Measurements from ENCODE around the gene NPTXR.

The NPTXR gene

DNA sequence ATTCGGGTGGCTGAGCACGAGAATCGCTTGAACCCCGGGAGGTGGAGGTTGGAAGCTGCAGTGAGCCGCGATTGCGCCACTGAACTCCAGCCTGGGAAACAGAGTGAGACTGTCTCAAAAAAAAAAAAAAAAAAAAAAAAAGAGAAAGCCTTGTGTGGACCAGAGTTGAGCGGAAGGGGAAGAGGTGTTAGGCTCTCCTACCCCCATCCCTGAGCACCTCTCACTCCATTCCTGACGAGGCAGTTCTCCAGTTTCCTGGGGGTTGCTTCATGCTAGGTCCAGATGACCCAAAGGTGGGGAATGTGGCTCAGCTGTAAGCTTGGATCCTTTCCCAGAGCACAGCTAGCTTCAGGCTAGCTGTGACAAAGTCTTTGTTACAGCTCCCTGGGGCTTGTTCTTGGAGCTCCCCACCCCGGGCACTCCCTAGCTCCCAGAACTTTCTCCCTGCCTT is 41.1 kb downstream of the NPTXR start:
- peaks cover 0 to 8% (median 0%) of the 10 kb centered on the region in 5 donors for H3K27me3 ChIP-seq (ENCODE audit: control insufficient read depth in 5 of 5, insufficient read depth in 4 of 5, low read length in 5 of 5)
- H3K36me3 ChIP-seq (ENCODE audit: control insufficient read depth in 5 of 5, insufficient read depth in 5 of 5, low read length in 5 of 5): no peaks in the 10 kb centered on the region
- peaks cover 0 to 8% (median 7%) of the 10 kb centered on the region in 5 donors for H3K9me3 ChIP-seq (ENCODE audit: control insufficient read depth in 5 of 5, low read length in 5 of 5)
- peaks cover 2 to 13% (median 7%) of the 10 kb centered on the region in 5 donors for H3K4me1 ChIP-seq (ENCODE audit: control insufficient read depth in 5 of 5, insufficient read depth in 5 of 5, low read length in 5 of 5)
- no peak overlapping the region for H3K9ac ChIP-seq (ENCODE audit: low read length in 5 of 5)
- H3K27ac ChIP-seq (ENCODE audit: low read depth, low read length): no peak overlapping the region
- H3K4me3 ChIP-seq (ENCODE audit: low read depth in 1 of 5, low read length in 5 of 5): no peak overlapping the region

DNA sequence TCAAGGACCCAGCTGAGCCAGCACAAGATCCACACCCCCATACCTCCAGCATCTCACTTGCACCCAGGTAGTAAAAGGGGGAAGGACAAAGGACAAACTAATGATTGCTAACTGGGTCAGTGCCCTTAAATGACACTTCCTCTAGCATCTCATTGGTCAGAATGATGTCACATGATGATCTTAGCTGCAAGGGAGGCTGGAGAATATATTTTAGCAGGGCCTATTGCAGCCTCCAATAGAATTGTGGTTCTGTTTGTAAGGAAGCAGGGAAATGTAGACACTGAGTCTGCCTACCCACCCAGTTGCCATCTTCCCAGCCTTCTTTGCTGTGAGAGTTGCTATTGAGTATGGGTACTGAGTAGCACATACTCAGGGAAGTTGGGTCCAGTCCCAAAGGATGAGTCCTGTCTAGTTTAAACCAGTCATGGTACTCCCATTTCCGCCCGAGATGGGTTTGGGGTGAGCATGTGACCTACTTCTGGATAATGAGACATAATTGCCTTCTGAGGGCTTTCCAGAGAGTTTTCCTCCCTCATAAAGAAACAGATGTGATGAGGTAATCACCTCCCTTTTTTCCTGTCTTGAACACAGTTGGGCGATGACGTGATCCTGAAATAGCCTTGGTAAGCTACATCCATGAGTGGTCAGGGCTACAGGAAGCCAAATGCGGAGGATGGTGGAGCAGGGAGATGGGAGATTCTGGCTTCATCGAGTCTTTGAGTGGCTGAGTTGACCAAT is 44.4 kb downstream of the NPTXR start:
- H3K9me3 ChIP-seq (ENCODE audit: control insufficient read depth in 5 of 5, low read length in 5 of 5): peaks cover 0 to 8% (median 7%) of the 10 kb centered on the region in 5 donors
- no peak overlapping the region for H3K9ac ChIP-seq (ENCODE audit: low read length in 5 of 5)
- no peak overlapping the region for H3K4me3 ChIP-seq (ENCODE audit: low read depth in 1 of 5, low read length in 5 of 5)
- H3K4me1 ChIP-seq (ENCODE audit: control insufficient read depth in 5 of 5, insufficient read depth in 5 of 5, low read length in 5 of 5): peaks cover under 1 to 10% (median 7%) of the 10 kb centered on the region in 5 donors
- peaks cover 0 to 14% (median 0%) of the 10 kb centered on the region in 5 donors for H3K27me3 ChIP-seq (ENCODE audit: control insufficient read depth in 5 of 5, insufficient read depth in 4 of 5, low read length in 5 of 5)
- H3K36me3 ChIP-seq (ENCODE audit: control insufficient read depth in 5 of 5, insufficient read depth in 5 of 5, low read length in 5 of 5): no peaks in the 10 kb centered on the region
- no peak overlapping the region for H3K27ac ChIP-seq (ENCODE audit: low read depth, low read length)

DNA sequence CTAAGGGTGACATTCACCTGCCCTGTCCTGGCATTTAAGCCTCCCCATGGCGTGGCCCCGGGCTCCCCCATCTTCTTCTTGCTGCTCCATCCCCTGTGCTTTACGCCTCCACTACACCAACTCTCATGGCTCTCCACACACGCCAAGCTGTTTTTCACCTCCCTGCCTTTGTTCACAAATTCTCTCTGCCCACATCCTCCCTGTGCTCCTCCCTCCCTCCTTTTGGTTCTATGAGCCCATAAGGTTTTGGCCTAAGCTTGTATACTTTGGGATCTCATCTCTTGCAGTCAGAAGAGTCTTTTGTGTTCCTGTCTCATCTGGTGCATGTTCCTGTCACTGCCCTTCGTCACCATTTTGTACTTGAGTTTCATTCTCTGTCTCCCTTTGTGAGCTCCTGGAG is 45.3 kb downstream of the NPTXR start:
- no peak overlapping the region for H3K9ac ChIP-seq (ENCODE audit: low read length in 5 of 5)
- no peak overlapping the region for H3K4me3 ChIP-seq (ENCODE audit: low read depth in 1 of 5, low read length in 5 of 5)
- peaks cover 2 to 16% (median 11%) of the 10 kb centered on the region in 5 donors for H3K4me1 ChIP-seq (ENCODE audit: control insufficient read depth in 5 of 5, insufficient read depth in 5 of 5, low read length in 5 of 5)
- H3K36me3 ChIP-seq (ENCODE audit: control insufficient read depth in 5 of 5, insufficient read depth in 5 of 5, low read length in 5 of 5): no peaks in the 10 kb centered on the region
- peaks cover 0 to 14% (median 0%) of the 10 kb centered on the region in 5 donors for H3K27me3 ChIP-seq (ENCODE audit: control insufficient read depth in 5 of 5, insufficient read depth in 4 of 5, low read length in 5 of 5)
- H3K27ac ChIP-seq (ENCODE audit: low read depth, low read length): no peak overlapping the region
- peaks cover 0 to 8% (median 7%) of the 10 kb centered on the region in 5 donors for H3K9me3 ChIP-seq (ENCODE audit: control insufficient read depth in 5 of 5, low read length in 5 of 5)

DNA sequence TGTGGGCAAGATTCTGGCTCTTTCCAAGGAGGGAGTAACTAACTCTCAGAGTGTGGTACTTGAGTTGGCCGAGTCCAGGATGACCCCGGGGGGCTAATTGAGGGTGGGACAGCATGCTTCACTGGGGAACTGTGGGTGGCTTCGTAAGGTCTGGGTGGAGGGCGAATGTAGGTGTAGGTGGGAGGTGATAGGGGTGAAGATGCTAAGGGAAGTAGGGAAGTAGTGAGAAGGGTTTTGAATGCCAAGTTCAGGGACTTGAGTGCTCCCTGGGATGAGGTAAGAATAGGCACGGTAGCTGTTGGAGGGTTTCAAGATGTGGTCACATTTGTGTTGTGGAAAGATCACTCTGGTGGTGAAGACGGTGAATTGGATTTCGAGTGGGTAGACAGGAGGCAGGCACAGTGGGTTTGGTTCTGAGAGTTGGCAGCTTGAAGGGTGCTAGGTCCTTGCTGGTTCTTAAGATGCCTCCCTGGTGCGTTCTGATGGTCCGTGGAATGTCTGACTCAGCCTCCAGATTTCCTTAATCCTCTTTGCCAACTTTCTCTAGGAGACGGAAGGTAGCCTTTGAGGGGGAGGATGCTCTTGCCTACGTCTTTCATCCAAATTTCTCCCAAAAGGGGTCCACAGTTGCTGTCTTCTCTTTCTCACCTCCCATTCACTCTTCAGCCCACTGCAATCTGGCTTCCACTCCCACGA is 47.4 kb downstream of the NPTXR start:
- peaks cover 0 to 8% (median 7%) of the 10 kb centered on the region in 5 donors for H3K9me3 ChIP-seq (ENCODE audit: control insufficient read depth in 5 of 5, low read length in 5 of 5)
- H3K27ac ChIP-seq (ENCODE audit: low read depth, low read length): no peak overlapping the region
- peaks cover 0 to 14% (median 0%) of the 10 kb centered on the region in 5 donors for H3K27me3 ChIP-seq (ENCODE audit: control insufficient read depth in 5 of 5, insufficient read depth in 4 of 5, low read length in 5 of 5)
- no peak overlapping the region for H3K4me3 ChIP-seq (ENCODE audit: low read depth in 1 of 5, low read length in 5 of 5)
- no peaks in the 10 kb centered on the region for H3K36me3 ChIP-seq (ENCODE audit: control insufficient read depth in 5 of 5, insufficient read depth in 5 of 5, low read length in 5 of 5)
- H3K9ac ChIP-seq (ENCODE audit: low read length in 5 of 5): no peak overlapping the region
- peaks cover 4 to 15% (median 13%) of the 10 kb centered on the region in 5 donors for H3K4me1 ChIP-seq (ENCODE audit: control insufficient read depth in 5 of 5, insufficient read depth in 5 of 5, low read length in 5 of 5)

DNA sequence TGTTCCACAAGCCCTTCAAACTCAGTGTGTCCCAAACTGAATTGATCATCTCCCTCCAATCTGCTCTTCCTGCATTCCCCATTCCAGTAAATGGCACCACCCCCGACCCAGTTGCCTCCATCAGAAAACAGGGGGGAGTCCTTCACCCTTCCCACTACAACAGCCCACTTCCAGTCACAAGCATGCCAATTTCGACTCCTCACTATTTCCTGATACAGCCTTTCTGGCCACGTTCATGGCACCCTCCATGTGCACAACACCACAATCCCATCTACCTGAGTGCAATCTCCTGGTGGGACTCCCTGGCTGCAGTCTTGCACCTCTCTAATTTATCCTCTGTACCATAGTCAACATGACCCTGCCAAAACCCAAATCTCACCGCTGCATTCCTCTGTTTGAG is 48.3 kb downstream of the NPTXR start:
- Histone ChIP-seq H3K9me3 (ENCODE audit: control insufficient read depth in 5 of 5, low read length in 5 of 5) (peaks cover 0 to 8% (median 7%) of the 10 kb centered on the region in 5 donors), H3K9ac (ENCODE audit: low read length in 5 of 5) (no peak overlapping the region), H3K27ac (ENCODE audit: low read depth, low read length) (no peak overlapping the region), H3K36me3 (ENCODE audit: control insufficient read depth in 5 of 5, insufficient read depth in 5 of 5, low read length in 5 of 5) (peaks cover 0 to 2% (median 1%) of the 10 kb centered on the region in 5 donors), H3K4me3 (ENCODE audit: low read depth in 1 of 5, low read length in 5 of 5) (no peak overlapping the region), H3K4me1 (ENCODE audit: control insufficient read depth in 5 of 5, insufficient read depth in 5 of 5, low read length in 5 of 5) (peaks cover 4 to 15% (median 13%) of the 10 kb centered on the region in 5 donors), H3K27me3 (ENCODE audit: control insufficient read depth in 5 of 5, insufficient read depth in 4 of 5, low read length in 5 of 5) (peaks cover 0 to 14% (median 0%) of the 10 kb centered on the region in 5 donors)

DNA sequence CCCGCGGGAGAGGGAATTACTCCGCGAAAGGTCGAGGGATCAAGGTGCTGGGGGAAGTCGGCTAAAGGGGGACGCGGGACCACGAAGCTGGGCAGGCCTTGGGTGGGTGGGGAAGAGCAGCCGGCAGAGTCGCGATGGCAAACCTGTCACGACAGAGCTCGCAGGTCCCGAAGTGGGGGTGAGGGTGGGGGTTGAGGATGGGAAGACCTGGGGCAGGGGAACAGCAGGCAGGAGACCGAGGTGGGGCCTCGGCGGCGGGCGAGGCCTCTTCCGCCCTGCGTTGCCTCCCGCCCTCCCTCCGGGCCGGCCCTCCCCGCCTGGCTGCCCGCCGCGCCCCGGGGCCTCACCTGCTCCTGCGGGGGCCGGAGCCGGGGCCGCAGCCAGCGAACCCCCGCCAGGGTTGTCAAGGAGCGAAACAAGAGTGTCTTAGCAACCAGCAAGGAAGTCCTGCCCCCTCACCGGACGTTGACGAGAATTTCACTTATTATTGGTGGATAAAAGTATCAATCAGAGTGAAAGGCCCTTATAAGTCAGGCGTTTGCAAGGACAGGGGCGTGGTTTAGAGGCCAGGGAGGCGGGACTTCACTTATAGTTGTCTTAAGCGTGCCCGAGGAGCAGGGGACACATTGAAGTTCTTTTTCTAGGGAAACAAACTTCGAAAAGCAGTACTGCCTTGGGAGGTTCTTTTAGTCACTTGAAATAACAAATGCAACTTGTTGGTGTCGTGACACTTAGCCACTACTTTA is 49.9 kb downstream of the NPTXR start, which contains the start of gene DNAL4:
TSS of gene DNAL4 (minus strand) at position 423 of the 746 bp plus-strand sequence. CDS start 11,412 bp downstream, outside the sequence.
- Histone ChIP-seq H3K9ac (ENCODE audit: low read length in 5 of 5) (peak within 1 kb of the TSS; percentile 56 to 88 (median 81)), H3K4me1 (ENCODE audit: control insufficient read depth in 5 of 5, insufficient read depth in 5 of 5, low read length in 5 of 5) (peaks cover 5 to 19% (median 14%) of the 10 kb centered on the region in 5 donors), H3K4me3 (ENCODE audit: low read depth in 1 of 5, low read length in 5 of 5) (peak within 1 kb of the TSS; percentile 74 to 95 (median 83)), H3K27ac (ENCODE audit: low read depth, low read length) (peak within 1 kb of the TSS; percentile 67), H3K27me3 (ENCODE audit: control insufficient read depth in 5 of 5, insufficient read depth in 4 of 5, low read length in 5 of 5) (peaks cover 0 to 14% (median 0%) of the 10 kb centered on the region in 5 donors), H3K9me3 (ENCODE audit: control insufficient read depth in 5 of 5, low read length in 5 of 5) (peaks cover 0 to 2% (median 0%) of the 10 kb centered on the region in 5 donors), H3K36me3 (ENCODE audit: control insufficient read depth in 5 of 5, insufficient read depth in 5 of 5, low read length in 5 of 5) (peaks cover 0 to 14% (median 8%) of the 10 kb centered on the region in 5 donors)

DNA sequence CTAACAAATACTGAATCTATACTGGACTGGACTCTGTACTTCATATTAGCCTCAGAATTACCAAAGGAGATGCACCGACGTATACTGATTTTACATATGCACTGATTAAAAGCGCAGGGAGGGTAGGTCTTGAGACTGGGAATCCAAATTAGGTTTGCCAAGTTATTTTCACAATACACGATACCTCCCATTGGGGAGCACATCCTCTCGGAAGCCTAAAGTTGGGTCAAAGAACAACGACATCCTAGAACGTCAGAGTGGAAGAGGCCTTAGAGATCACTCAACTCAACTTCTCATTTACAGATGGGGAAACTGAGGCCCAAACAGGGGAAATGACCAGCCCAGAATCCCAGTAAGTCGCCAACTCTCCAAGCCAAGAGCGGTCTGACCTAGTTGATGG is 50.5 kb downstream of the NPTXR start:
- Histone ChIP-seq H3K27ac (ENCODE audit: low read depth, low read length) (peak overlapping the region; percentile 67), H3K36me3 (ENCODE audit: control insufficient read depth in 5 of 5, insufficient read depth in 5 of 5, low read length in 5 of 5) (peaks cover 0 to 14% (median 8%) of the 10 kb centered on the region in 5 donors), H3K9me3 (ENCODE audit: control insufficient read depth in 5 of 5, low read length in 5 of 5) (no peaks in the 10 kb centered on the region), H3K9ac (ENCODE audit: low read length in 5 of 5) (peak overlapping the region; percentile 56 to 88 (median 81)), H3K27me3 (ENCODE audit: control insufficient read depth in 5 of 5, insufficient read depth in 4 of 5, low read length in 5 of 5) (peaks cover 0 to 10% (median 0%) of the 10 kb centered on the region in 5 donors), H3K4me3 (ENCODE audit: low read depth in 1 of 5, low read length in 5 of 5) (peak overlapping the region; percentile 74 to 95 (median 83)), H3K4me1 (ENCODE audit: control insufficient read depth in 5 of 5, insufficient read depth in 5 of 5, low read length in 5 of 5) (peaks cover 7 to 24% (median 19%) of the 10 kb centered on the region in 5 donors)

DNA sequence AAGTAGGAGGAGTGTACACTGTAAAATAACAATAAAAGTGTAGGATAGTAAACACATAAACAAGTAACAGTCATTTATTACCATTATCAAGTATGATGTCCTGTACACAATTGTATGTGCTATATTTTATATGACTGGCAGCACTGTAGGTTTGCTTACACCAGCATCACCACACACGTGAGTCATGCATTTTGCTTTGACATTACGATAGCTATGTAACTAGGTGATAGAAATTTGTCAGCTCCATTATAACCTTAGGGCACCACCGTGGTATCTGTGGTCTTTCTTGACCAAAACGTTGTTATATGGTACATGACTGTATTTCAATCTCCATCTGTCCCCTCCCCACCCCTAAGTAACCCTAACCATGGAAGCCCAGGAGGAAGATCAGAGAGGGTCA is 51.0 kb downstream of the NPTXR start:
- peak overlapping the region; percentile 74 to 95 (median 83) for H3K4me3 ChIP-seq (ENCODE audit: low read depth in 1 of 5, low read length in 5 of 5)
- peak overlapping the region; percentile 67 for H3K27ac ChIP-seq (ENCODE audit: low read depth, low read length)
- H3K27me3 ChIP-seq (ENCODE audit: control insufficient read depth in 5 of 5, insufficient read depth in 4 of 5, low read length in 5 of 5): peaks cover 0 to 6% (median 0%) of the 10 kb centered on the region in 5 donors
- H3K9ac ChIP-seq (ENCODE audit: low read length in 5 of 5): peak overlapping the region in 4 of 5 donors; percentile 56 to 88 (median 81)
- H3K36me3 ChIP-seq (ENCODE audit: control insufficient read depth in 5 of 5, insufficient read depth in 5 of 5, low read length in 5 of 5): peaks cover 0 to 14% (median 8%) of the 10 kb centered on the region in 5 donors
- H3K4me1 ChIP-seq (ENCODE audit: control insufficient read depth in 5 of 5, insufficient read depth in 5 of 5, low read length in 5 of 5): peaks cover 7 to 29% (median 24%) of the 10 kb centered on the region in 5 donors
- H3K9me3 ChIP-seq (ENCODE audit: control insufficient read depth in 5 of 5, low read length in 5 of 5): no peaks in the 10 kb centered on the region

DNA sequence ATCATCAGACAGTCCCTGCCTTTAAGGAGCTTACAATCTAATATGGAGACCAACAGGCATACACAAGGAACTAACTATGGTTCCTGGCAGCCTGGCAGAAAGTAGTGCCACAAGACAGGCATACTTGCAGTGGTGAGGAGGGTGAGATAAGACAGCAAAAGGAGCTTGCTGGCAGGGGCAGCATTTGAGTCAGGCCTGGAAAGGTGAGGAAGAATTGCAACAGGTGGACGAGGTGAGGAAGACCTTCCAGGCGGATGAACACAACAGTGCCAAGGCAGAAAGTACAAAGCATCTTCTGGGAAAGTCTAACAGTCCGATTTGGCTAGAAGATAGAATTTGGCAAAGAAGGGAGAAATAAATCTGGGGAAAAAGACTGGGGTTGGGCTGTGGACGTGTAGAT is 54.2 kb downstream of the NPTXR start:
- no peaks in the 10 kb centered on the region for H3K27me3 ChIP-seq (ENCODE audit: control insufficient read depth in 5 of 5, insufficient read depth in 4 of 5, low read length in 5 of 5)
- H3K4me1 ChIP-seq (ENCODE audit: control insufficient read depth in 5 of 5, insufficient read depth in 5 of 5, low read length in 5 of 5): peaks cover 7 to 30% (median 26%) of the 10 kb centered on the region in 5 donors
- H3K9me3 ChIP-seq (ENCODE audit: control insufficient read depth in 5 of 5, low read length in 5 of 5): no peaks in the 10 kb centered on the region
- H3K4me3 ChIP-seq (ENCODE audit: low read depth in 1 of 5, low read length in 5 of 5): no peak overlapping the region
- H3K27ac ChIP-seq (ENCODE audit: low read depth, low read length): no peak overlapping the region
- H3K9ac ChIP-seq (ENCODE audit: low read length in 5 of 5): no peak overlapping the region
- peaks cover 0 to 16% (median 8%) of the 10 kb centered on the region in 5 donors for H3K36me3 ChIP-seq (ENCODE audit: control insufficient read depth in 5 of 5, insufficient read depth in 5 of 5, low read length in 5 of 5)

Measured in subcutaneous abdominal adipose tissue (tissue), 5 donors.